Measurements from ENCODE around the gene S1PR1. TPM values are rescaled to one million over a fixed set of nuclear protein-coding genes. Genes with fewer than 3 reads are reported as not detected.

The S1PR1 gene
- total RNA-seq, 2 experiments from 2014 or later, result 56.0 to 68.2 TPM

GRCh38 chr1:101280049-101280592 is 43.3 kb downstream of the S1PR1 start:
- Mint-ChIP-seq H3K9me3 (ENCODE audit: low read depth) (no peaks in the 10 kb centered on the region), H3K4me3 (no peak overlapping the region), H3K27me3 (peaks cover 5% of the 10 kb centered on the region), H3K4me1 (peaks cover 66% of the 10 kb centered on the region), H3K27ac (peak overlapping the region; percentile 16), H3K36me3 (peaks cover 1% of the 10 kb centered on the region)
- CTCF ChIA-PET, result interaction anchor here (0.8 to 3.8 kb wide), 11 partner anchors 8 to 359 kb away, joined by 3 to 20 read pairs (median 4); partner anchors contain the start of gene S1PR1
- no peak for ATAC-seq
- no peak for DNase-seq

GRCh38 chr1:101280942-101281654 is 44.3 kb downstream of the S1PR1 start:
- no peak overlapping the region for H3K4me3 Mint-ChIP-seq
- ATAC-seq, result no peak
- H3K9me3 Mint-ChIP-seq (ENCODE audit: low read depth), result peaks cover 3% of the 10 kb centered on the region

DNA sequence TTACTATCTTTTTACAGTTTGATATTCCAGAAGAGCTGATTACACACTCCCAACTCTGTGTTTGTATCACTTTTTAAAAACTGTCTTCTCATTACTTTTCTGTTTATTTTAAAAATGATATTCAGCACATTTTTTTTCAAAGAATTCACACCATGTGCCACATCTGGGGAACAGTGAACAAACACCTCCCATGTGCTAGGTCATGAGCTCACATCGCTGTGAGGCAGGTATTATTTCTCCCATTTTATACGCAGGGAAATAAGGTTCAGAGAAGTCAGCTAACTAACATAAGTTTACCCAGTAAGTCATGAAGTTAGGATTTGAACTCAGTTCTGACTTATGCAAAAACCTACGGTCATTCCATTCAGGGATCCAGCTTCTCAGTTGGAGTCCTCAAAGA is 44.9 kb downstream of the S1PR1 start:
- Mint-ChIP-seq H3K27me3 (peaks cover 5% of the 10 kb centered on the region), H3K36me3 (peaks cover 6% of the 10 kb centered on the region), H3K9me3 (ENCODE audit: low read depth) (peaks cover 3% of the 10 kb centered on the region), H3K4me1 (peaks cover 69% of the 10 kb centered on the region), H3K4me3 (no peak overlapping the region), H3K27ac (no peak overlapping the region)
- ATAC-seq (no peak), DNase-seq (no peak)
- CTCF ChIA-PET, result interaction anchor here (1.6 to 3.8 kb wide), 3 partner anchors 9 to 136 kb away, joined by 4 to 20 read pairs (median 4); no protein-coding TSS in a partner anchor

More at GRCh38 chr1:101280942-101281654, 44.3 kb downstream of the S1PR1 start:
- Mint-ChIP-seq H3K27ac (peak overlapping the region; percentile 16), H3K36me3 (peaks cover 6% of the 10 kb centered on the region), H3K4me1 (peaks cover 66% of the 10 kb centered on the region), H3K27me3 (peaks cover 5% of the 10 kb centered on the region)
- CTCF ChIA-PET, result interaction anchor here (0.7 to 3.8 kb wide), 6 partner anchors 7 to 37 kb away, joined by 3 to 20 read pairs (median 4); no protein-coding TSS in a partner anchor
- DNase-seq, result no peak

DNA sequence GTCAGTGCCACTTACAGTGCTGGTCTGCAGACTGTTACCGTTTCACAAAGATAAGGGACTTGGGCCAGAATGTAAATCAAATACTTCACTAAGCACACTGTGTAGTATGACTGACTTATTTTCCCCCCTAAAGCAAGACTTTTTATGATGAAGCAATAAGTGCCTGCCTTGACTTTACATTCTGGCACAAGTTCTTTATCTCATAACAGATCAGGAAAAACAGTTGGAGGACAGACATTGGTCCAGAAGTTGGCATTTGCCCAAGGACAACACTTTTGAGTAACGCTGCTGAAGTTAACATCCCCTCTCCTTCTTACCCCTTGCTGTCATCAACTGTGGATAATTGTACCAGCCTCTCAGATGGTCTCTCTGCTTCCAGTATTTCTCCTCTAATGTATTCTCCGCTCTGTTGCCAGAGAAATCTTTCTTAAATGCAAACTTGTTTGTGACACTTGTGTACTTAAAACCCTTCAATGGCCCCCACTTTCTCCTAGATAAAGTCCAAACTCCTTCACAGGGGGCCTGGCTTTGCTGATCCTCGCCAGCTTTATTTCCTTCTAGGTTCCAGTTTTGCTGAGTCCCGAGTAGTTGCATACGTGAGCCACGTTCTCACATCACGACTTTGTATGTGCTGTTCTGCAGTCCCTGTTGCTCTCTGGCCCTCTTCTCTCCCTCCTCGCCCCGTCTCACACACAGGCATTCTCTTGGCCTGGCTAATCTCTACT is 45.7 kb downstream of the S1PR1 start:
- Mint-ChIP-seq H3K9me3 (ENCODE audit: low read depth) (peaks cover 3% of the 10 kb centered on the region), H3K4me3 (no peak overlapping the region), H3K36me3 (peaks cover 6% of the 10 kb centered on the region), H3K27me3 (peaks cover 5% of the 10 kb centered on the region), H3K27ac (no peak overlapping the region), H3K4me1 (peaks cover 67% of the 10 kb centered on the region)
- CTCF ChIA-PET, result interaction anchor here (1.6 to 3.8 kb wide), 3 partner anchors 8 to 137 kb away, joined by 4 to 20 read pairs (median 4); no protein-coding TSS in a partner anchor
- ATAC-seq (no peak), DNase-seq (no peak)

- DNase-seq (no peak), ATAC-seq (no peak)
- Mint-ChIP-seq H3K36me3 (peaks cover 6% of the 10 kb centered on the region), H3K9me3 (ENCODE audit: low read depth) (peaks cover 3% of the 10 kb centered on the region), H3K4me3 (no peak overlapping the region), H3K27me3 (peaks cover 5% of the 10 kb centered on the region), H3K27ac (peak overlapping the region; percentile 75), H3K4me1 (peaks cover 62% of the 10 kb centered on the region)
- CTCF ChIA-PET, result interaction anchor here (0.8 to 2.1 kb wide), 4 partner anchors 26 to 362 kb away, joined by 3 to 6 read pairs (median 4); no protein-coding TSS in a partner anchor
Observed at GRCh38 chr1:101283443-101283842, 46.6 kb downstream of the S1PR1 start.

DNA sequence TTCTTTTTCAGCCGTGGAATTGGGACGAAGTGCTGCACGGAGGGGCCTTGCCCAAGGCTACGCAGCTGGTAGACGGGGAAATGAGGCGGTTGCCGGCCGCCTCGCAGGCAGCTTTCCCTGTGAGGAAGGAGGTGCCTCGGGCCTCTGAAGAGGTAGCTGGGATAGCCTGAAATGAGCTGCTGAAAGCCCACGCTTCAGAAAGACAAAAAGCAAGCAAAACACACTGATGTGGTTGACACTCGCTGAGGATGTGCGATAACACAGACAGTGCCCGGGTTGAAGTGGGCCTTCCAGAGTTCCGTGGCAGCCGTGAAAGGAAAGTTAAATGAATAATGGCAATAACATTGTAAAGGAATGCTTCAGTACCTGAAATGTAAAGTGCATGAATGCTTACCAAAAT is 47.2 kb downstream of the S1PR1 start:
- Mint-ChIP-seq H3K9me3 (ENCODE audit: low read depth) (peaks cover 3% of the 10 kb centered on the region), H3K4me3 (peak overlapping the region; percentile 45), H3K27ac (peak overlapping the region; percentile 75), H3K36me3 (peaks cover 6% of the 10 kb centered on the region), H3K4me1 (peaks cover 62% of the 10 kb centered on the region), H3K27me3 (peaks cover 5% of the 10 kb centered on the region)
- DNase-seq (peak; percentile 45), ATAC-seq (peak; percentile 23)
- CTCF ChIA-PET, result interaction anchor here (0.8 to 2.1 kb wide), 5 partner anchors 23 to 363 kb away, joined by 3 to 6 read pairs (median 4); no protein-coding TSS in a partner anchor

DNA sequence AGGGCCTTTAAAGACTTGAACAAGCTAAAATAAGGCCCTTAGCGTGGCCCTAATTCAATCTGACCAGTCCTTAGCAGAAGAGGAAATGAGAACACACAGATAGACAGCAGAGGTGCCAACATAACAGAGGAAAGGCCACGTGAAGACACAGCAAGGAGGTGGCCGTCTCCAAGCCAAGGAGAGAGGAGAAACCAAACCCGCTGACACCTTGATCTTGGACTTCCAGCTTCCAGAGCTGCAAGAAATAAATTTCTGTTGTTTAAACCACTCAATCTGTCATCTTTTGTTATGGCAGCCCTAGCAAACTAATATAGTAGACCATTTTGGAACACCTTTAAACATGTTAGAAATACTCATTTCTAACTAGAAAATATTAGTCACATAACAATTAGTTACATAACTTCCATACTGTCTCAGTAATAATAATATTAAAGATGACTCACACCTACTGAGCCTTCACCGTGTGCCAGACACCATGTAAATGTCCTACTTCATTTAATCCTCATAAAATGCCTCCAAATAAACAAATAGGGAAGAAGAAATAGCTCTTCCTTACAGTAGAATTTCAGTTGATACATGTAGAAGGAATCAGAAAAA is 47.9 kb downstream of the S1PR1 start:
- Mint-ChIP-seq H3K27ac (peak overlapping the region; percentile 75), H3K27me3 (peaks cover 5% of the 10 kb centered on the region), H3K36me3 (peaks cover 4% of the 10 kb centered on the region), H3K9me3 (ENCODE audit: low read depth) (peaks cover 3% of the 10 kb centered on the region), H3K4me3 (no peak overlapping the region), H3K4me1 (peaks cover 56% of the 10 kb centered on the region)
- DNase-seq (no peak), ATAC-seq (no peak)
- CTCF ChIA-PET, result interaction anchor here (0.6 to 4.7 kb wide), 6 partner anchors 24 to 363 kb away, joined by 3 to 54 read pairs (median 5); no protein-coding TSS in a partner anchor

DNA sequence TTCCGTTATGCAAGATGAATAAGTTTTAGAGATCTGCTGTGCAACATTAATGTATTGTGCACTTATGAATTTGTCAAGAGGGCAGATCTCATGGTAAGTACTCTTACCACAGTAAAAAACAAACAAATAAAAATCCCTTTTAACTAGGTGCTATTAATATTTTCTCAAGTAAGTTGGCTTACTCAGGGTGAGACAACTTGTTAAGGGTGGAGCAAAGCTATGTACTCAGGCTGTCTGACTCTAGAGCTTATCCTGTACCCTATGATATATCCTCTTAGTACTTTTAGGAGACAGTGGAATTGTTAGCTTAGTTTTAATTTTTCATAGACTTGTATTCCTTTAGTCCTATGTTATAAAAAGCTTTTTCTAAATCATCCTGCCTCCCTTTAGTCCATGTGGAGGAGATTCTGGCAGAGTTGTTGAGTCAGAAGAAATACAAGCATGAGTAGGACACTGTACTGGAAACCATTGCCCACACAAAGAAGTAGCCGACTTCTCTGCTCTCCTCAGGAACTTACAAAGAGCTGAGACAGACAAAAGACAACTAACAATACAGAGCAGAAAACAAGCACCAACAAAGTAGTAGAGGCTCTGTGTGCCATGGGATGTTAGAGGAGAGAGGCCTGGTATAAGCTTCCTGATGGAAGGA is 49.2 kb downstream of the S1PR1 start:
- H3K4me3 Mint-ChIP-seq, result no peak overlapping the region
- H3K27ac Mint-ChIP-seq, result no peak overlapping the region
- DNase-seq (no peak), ATAC-seq (no peak)
- peaks cover 5% of the 10 kb centered on the region for H3K27me3 Mint-ChIP-seq
- H3K36me3 Mint-ChIP-seq, result peaks cover 4% of the 10 kb centered on the region
- CTCF ChIA-PET, result interaction anchor here (0.6 to 10.6 kb wide), 11 partner anchors 25 to 417 kb away, joined by 3 to 87 read pairs (median 4); no protein-coding TSS in a partner anchor
- H3K4me1 Mint-ChIP-seq, result peaks cover 60% of the 10 kb centered on the region
- peaks cover 3% of the 10 kb centered on the region for H3K9me3 Mint-ChIP-seq (ENCODE audit: low read depth)

DNA sequence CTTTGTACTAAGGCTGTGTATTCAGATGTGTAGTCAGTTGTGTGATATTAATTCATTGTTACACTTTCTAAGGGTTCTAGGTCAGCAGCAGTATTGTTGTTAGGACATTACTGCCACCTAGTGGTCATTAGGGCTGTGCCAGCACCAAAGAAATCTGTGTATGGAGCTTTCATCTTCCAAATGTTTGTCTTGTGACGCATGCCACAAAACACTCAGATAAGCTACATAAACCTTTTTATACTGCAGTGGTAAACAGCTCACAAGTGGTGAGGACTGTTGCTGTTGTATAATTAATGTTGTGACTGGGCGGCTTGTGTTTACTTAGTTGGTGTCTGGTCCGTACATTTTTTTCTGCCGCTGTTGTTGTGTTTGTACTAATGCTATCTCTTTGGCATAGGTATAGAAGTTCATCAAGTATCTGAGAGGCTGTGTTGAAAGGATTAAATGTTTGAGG is 51.7 kb downstream of the S1PR1 start:
- Mint-ChIP-seq H3K4me1 (peaks cover 64% of the 10 kb centered on the region), H3K9me3 (ENCODE audit: low read depth) (peaks cover 3% of the 10 kb centered on the region), H3K4me3 (no peak overlapping the region), H3K27me3 (no peaks in the 10 kb centered on the region), H3K36me3 (peaks cover 6% of the 10 kb centered on the region), H3K27ac (no peak overlapping the region)
- ATAC-seq (peak; percentile 60), DNase-seq (peak; percentile 76)
- CTCF ChIA-PET, result interaction anchor here (0.6 to 10.6 kb wide), 60 partner anchors 9 to 420 kb away, joined by 3 to 87 read pairs (median 6); partner anchors contain the start of genes EXTL2 and S1PR1

- Mint-ChIP-seq H3K9me3 (ENCODE audit: low read depth) (peaks cover 2% of the 10 kb centered on the region), H3K27me3 (peaks cover 9% of the 10 kb centered on the region), H3K36me3 (peaks cover 8% of the 10 kb centered on the region), H3K4me1 (peaks cover 60% of the 10 kb centered on the region), H3K27ac (peak overlapping the region; percentile 50), H3K4me3 (peak overlapping the region; percentile 5)
- DNase-seq, result no peak
- CTCF ChIA-PET, result interaction anchor here (0.8 to 10.6 kb wide), 17 partner anchors 9 to 422 kb away, joined by 3 to 87 read pairs (median 4); partner anchors contain the start of gene S1PR1
- peak; percentile 4 for ATAC-seq
Observed at GRCh38 chr1:101290119-101290921, 53.5 kb downstream of the S1PR1 start.
